NCI-H1105 (cell line): Measurements from ENCODE around the gene CHCHD6.
A peak's percentile ranks its signal among the peaks of the same experiment; 100 is the strongest.

Experiments
- DNase-seq: peaks from one replicate; lab custom pipeline; 2025; lab: John Stamatoyannopoulos, UW

Gene CHCHD6

GRCh38 chr3:126980266-126980811, 276.3 kb downstream of the CHCHD6 start:
- no peak for DNase-seq

- no peak for DNase-seq
These were observed 278.1 kb downstream of the CHCHD6 start for GRCh38 chr3:126982126-126982470.

- DNase-seq: peak; percentile 81
These were observed 278.6 kb downstream of the CHCHD6 start, which contains the start of gene PLXNA1 for GRCh38 chr3:126982471-126983175. PLXNA1 (plus strand) TSS chr3:126983115; CDS start chr3:126988594, 5,479 bp downstream.

- no peak for DNase-seq
These were observed 279.2 kb downstream of the CHCHD6 start for GRCh38 chr3:126983276-126983652.

GRCh38 chr3:126983653-126984390, 279.8 kb downstream of the CHCHD6 start:
- DNase-seq: peak; percentile 43

GRCh38 chr3:126984391-126985131, 280.5 kb downstream of the CHCHD6 start:
- no peak for DNase-seq

- DNase-seq: no peak
These were observed 281.3 kb downstream of the CHCHD6 start for GRCh38 chr3:126985132-126985985.

- peak; percentile 44 for DNase-seq
These were observed 282.0 kb downstream of the CHCHD6 start for GRCh38 chr3:126986001-126986400.

- no peak for DNase-seq
These were observed 283.1 kb downstream of the CHCHD6 start for GRCh38 chr3:126987129-126987528.

GRCh38 chr3:126987596-126987995, 283.6 kb downstream of the CHCHD6 start:
- DNase-seq: no peak

- DNase-seq: no peak
These were observed 284.5 kb downstream of the CHCHD6 start for GRCh38 chr3:126988451-126989021.

- DNase-seq: no peak
These were observed 285.4 kb downstream of the CHCHD6 start for GRCh38 chr3:126989316-126990023.

- DNase-seq: no peak
These were observed 286.1 kb downstream of the CHCHD6 start for GRCh38 chr3:126990024-126990700.

- DNase-seq: no peak
These were observed 286.9 kb downstream of the CHCHD6 start for GRCh38 chr3:126990890-126991289.

GRCh38 chr3:126991366-126992200, 287.5 kb downstream of the CHCHD6 start:
- DNase-seq: no peak

GRCh38 chr3:126992216-126992615, 288.2 kb downstream of the CHCHD6 start:
- DNase-seq: no peak

- DNase-seq: no peak
These were observed 288.7 kb downstream of the CHCHD6 start for GRCh38 chr3:126992776-126993175.

- no peak for DNase-seq
These were observed 289.4 kb downstream of the CHCHD6 start for GRCh38 chr3:126993436-126993835.

GRCh38 chr3:126994661-126995245, 290.7 kb downstream of the CHCHD6 start:
- DNase-seq: no peak
